GM12873 (cell line): ENCODE results near the gene NOXA1.

Experiments
- TF ChIP-seq, protein P1 (sequence below): IDR thresholded peaks from 2 replicates; pipeline ENCODE4 v1.5.1; 2012; ENCODE audit warnings: low read depth, mild to moderate bottlenecking, moderate library complexity, low read length, control low read depth; ENCODE audit not compliant: insufficient read depth; ENCODE audit errors: missing control alignments

NOXA1 gene

DNA sequence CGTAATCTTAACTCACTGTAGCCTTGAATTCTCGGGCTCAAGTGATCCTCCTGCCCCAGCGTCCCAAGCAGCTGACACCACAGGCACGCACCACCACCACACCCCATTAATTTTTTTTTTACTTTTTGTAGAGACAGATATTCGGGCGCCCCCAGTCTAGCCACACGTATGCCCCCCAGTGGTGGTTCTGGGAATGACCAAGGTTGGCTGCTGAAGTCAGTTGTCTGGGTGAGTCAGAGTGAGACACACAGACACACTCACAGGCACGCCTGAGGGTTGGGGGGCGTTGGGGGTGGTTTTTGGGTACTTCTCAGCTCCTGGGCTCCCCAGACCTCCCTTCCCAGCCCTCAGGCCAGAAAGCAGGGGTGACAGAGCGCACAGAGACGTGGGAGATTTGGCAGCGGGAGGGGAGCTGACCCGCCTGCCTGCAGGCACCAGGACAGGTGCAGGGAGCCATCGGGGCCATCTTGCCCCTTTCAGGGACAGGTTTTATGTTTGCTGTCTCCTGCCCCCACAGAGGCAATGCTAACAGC, 22.1 kb downstream of the NOXA1 start:
- TF ChIP-seq, protein P1, sequence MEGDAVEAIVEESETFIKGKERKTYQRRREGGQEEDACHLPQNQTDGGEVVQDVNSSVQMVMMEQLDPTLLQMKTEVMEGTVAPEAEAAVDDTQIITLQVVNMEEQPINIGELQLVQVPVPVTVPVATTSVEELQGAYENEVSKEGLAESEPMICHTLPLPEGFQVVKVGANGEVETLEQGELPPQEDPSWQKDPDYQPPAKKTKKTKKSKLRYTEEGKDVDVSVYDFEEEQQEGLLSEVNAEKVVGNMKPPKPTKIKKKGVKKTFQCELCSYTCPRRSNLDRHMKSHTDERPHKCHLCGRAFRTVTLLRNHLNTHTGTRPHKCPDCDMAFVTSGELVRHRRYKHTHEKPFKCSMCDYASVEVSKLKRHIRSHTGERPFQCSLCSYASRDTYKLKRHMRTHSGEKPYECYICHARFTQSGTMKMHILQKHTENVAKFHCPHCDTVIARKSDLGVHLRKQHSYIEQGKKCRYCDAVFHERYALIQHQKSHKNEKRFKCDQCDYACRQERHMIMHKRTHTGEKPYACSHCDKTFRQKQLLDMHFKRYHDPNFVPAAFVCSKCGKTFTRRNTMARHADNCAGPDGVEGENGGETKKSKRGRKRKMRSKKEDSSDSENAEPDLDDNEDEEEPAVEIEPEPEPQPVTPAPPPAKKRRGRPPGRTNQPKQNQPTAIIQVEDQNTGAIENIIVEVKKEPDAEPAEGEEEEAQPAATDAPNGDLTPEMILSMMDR = peak; percentile 86

DNA sequence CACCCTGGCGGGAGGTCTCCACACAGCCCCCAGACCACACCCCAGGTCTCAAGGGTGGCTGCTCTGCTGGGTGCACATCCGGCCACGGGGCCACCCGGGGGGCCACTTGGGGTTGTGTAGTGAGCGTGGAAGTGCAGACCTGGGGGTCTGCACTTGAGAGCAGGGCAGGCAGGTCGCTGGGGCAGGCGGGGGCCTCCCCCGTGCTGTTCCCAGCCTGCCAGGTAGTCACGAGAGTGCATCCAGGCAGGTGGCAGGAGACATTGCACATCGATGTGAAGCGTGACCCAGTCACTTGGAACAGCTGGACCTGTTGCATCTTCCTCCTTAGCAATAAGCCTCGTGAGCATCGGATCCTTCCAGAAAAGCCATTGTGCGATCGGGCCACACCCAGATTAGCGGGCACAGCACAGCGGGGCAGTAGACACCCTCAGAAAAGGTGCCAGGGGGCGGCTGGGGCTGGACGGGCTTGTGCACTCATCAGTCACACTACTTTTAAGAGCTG, 22.8 kb downstream of the NOXA1 start:
- TF ChIP-seq, protein P1 = no peak

DNA sequence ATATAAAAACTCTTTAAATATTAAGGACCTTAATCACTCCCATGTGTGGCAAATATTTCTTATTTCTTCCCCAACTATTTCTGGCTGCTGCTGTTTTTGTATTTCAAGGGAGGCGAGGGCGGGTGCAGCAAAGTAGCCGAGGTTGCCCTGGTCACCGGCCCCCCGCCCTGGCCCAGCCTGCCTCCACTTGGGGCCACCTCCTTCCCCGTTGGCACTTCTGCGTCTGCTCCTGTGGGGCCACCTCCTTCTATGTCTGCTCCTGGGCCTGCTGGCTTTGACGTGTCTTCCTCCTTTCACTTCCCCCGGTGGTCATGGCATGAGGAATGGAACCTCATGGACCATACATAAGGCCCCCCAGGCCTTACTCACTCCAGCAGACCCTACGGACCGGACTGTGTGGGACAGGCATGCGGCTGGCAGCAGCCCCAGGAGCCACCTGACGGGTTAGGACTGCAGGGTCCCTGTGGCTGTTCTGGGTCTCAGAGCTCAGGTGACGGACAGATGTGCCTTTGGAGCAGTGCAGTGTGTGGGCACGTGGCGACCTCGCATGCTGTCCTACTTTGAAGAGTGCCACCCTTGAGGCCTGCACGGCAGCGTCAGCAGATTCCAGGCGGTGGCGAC, 23.8 kb downstream of the NOXA1 start:
- TF ChIP-seq, protein P1 = no peak

DNA sequence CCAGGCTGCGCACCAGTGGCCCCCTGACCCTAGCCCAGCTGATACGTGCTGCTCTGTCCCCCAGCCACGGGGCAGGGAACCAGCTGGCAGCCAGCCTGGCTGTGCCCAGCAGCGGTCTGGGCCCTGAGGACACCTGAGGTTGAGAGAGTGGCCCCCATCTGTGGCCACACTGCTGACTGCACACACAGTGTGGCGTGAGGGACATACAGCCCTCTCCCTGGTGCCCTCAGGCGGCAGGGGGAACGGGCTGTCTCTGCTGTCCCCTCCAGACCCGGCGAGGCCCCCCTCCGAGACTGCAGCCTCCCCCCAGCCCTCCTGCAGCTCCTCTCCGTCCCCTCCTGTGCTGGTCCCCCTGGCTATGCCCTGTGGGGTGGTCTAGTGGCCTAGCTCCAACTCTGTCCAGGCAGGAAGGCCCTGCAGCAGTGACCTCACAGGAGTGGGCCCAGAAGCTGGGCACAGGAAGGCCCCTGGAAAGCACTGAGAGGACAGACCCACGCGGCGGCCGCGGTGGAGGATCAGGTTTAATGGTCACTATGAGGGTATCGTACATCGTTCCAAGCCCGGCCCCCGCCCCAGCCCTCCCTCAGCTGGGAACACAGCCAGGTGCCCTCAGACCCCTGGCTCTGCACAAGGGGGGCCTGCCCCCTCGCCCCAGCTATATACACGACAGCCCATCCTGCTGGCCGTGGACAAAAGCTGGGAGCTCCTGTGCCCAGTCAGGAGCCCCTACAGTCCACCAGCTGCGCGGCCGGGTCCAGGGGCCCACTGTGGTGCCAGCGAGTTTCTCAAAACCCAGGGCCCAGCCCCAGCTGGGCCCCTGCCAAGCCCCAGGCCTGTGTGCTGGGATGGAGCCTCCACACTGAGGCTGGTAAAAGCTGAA, 24.8 kb downstream of the NOXA1 start:
- TF ChIP-seq, protein P1 = no peak

DNA sequence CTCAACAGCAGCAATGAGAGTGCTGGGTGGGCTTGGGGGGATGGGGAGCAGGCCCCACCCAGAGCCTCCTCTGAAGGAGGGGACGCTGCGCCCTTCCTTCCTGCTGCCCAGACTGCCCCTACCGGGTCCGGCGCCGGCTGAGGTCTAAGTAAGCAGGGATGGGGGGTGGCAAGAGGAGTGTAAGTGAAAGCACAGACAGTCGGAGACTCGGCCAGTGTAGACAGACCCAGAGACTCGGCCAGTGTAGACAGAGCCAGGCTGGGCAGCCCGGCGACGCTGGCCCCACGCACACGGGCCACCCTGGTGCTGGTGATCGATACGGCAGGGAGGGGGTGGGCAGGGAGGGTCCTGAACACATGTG, 25.4 kb downstream of the NOXA1 start:
- TF ChIP-seq, protein P1 = no peak

DNA sequence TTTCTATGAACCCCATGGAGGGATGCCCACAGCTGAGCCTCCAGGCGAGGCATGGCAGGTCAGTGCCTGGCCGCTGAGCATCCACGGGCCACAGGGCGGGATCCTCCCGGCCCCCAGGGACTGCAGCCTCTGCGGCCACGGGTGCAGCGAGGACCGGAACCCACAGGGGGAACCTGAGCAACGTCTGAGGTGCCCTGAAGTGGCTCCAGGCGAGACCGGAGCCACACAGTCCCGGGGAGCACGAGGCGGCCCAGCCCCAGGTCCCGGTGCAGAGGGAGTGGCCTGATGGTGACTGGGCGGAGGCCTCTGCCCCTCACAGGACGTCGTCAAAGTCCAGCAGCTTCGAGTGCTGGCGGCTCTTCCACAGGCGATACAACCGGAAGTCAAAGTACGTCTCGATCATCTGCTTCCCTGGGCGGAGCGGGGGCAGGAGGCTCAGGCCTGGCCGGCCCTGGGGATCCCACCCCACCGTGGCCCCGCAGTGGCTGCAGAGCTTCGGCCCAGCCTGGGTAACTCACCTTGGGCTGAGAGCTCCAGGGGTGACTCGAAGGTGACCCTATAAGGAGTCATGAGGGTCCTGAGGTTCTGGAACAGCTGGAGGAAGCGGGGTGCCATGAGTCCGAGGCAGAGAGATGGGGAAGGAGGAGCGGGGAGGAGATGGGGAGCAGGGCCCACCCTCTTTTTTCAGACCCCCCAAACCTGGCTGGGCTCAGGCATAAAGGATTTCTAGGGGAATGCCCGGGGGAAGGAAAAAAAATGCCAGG, 26.1 kb downstream of the NOXA1 start:
- TF ChIP-seq, protein P1 = no peak

DNA sequence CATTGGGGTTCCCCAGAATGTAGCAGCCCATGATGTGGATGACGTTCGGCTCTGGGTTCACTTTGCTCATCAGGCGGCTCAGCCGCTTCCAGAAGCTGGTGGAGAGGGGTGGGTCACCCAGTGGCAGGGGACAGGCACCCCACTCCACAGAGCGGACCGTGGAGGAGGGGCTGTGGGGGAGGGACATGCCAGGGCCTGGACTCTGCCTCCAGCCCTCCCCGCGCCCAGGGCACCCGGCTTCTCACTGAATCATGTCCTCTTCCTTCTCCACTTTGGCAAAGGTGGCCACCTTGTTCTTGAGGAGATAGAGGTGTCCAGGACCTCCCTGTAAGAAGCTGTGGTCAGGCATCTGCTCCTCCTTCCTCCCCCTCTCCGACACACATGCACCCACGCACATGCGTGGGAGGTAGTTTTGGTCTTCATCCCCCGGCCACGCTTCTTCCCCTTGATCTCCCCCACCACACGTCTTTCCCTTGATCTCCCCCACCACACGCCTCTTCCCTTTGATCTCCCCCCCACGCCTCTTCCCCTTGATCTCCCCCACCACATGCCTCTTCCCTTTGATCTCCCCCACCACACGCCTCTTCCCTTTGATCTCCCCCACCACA, 26.8 kb downstream of the NOXA1 start:
- TF ChIP-seq, protein P1 = no peak
